Measurements from ENCODE around the gene IKBKE. TPM values are rescaled to one million over a fixed set of nuclear protein-coding genes. Genes with fewer than 3 reads are reported as not detected.

Gene IKBKE
- total RNA-seq, 4 donors from 2014 or later: 4.7 to 10.5 (median 9.4) TPM

DNA sequence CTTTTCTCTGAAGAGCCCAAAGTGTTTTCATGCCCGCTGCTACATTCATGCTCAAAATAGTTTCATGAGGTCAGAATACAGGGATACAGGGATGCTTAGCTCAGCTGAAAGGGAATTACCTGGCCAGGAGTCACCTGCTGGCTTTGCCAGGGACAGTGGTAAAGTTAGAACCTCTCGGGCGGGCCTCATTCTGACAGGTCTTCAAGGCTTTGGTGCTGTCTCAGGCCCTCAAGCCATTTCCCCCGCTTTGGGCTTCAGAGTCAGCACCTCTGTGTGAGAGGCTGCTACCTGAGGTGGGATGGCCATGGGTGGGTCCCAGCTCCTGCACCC lies 42.5 kb downstream of the IKBKE start:
- peak overlapping the region in 2 of 3 donors; percentile 21 to 54 for H3K27ac ChIP-seq
- DNase-seq: no peak
- TF ChIP-seq, protein P1, sequence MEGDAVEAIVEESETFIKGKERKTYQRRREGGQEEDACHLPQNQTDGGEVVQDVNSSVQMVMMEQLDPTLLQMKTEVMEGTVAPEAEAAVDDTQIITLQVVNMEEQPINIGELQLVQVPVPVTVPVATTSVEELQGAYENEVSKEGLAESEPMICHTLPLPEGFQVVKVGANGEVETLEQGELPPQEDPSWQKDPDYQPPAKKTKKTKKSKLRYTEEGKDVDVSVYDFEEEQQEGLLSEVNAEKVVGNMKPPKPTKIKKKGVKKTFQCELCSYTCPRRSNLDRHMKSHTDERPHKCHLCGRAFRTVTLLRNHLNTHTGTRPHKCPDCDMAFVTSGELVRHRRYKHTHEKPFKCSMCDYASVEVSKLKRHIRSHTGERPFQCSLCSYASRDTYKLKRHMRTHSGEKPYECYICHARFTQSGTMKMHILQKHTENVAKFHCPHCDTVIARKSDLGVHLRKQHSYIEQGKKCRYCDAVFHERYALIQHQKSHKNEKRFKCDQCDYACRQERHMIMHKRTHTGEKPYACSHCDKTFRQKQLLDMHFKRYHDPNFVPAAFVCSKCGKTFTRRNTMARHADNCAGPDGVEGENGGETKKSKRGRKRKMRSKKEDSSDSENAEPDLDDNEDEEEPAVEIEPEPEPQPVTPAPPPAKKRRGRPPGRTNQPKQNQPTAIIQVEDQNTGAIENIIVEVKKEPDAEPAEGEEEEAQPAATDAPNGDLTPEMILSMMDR (IDR thresholded peaks at IDR 0.05): no peak
- no peak for TF ChIP-seq POLR2A (IDR thresholded peaks at IDR 0.05)
- H3K4me3 ChIP-seq (replicated peaks in 1 of 3): no peak overlapping the region
- no peaks in the 10 kb centered on the region for H3K36me3 ChIP-seq
- intact Hi-C loops (cut with DNase I): no loop called here
- H3K4me1 ChIP-seq: peaks cover 11 to 47% of the 10 kb centered on the region in 2 donors
- 93 to 94% methylated on average over 3 to 4 of the region's 4 CpGs for WGBS, 2 donors
- no peaks in the 10 kb centered on the region for H3K27me3 ChIP-seq
- H3K9me3 ChIP-seq: no peaks in the 10 kb centered on the region

GRCh38 chr1:206513312-206514111 lies 43.2 kb downstream of the IKBKE start:
- Histone ChIP-seq H3K36me3 (no peaks in the 10 kb centered on the region), H3K27me3 (no peaks in the 10 kb centered on the region), H3K27ac (peak overlapping the region in 2 of 3 donors; percentile 21 to 54), H3K4me3 (replicated peaks in 1 of 3) (no peak overlapping the region), H3K4me1 (peaks cover 4 to 40% of the 10 kb centered on the region in 2 donors), H3K9me3 (no peaks in the 10 kb centered on the region)
- TF ChIP-seq, protein P1 (IDR thresholded peaks at IDR 0.05): no peak
- no peak for TF ChIP-seq POLR2A (IDR thresholded peaks at IDR 0.05)
- intact Hi-C loops (cut with DNase I): no loop called here
- whole genome bisulfite sequencing, 2 donors: 41 to 71% methylated on average over 11 of the region's 11 CpGs
- DNase-seq: peak in 1 of 2 donors; percentile 46

DNA sequence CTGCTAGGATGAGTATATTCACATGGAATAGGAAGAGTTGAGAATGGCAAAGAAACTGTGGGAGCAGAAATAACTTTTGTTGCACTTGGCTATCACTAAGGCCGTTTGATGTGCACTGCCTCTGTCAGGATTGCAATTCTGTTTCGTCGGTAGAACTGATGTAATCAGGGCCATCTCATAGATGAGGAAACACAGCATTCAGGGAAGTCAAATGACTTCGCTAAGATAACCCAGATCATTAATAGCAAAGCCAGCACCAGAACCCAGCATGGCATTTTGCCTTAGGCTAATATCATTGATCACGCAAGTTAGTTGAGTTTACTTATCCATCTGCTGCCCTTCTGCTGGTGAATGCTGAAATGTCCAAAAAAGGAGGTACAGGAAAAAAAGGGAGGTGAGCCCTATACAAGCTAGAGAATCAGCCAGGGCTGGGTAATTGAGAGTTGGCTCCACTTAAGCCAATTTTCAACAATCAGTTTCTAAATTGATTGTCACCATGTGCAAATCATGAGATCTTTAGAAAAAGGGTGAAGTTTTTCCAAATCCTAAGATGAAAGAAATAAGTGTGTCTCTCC lies 44.6 kb downstream of the IKBKE start:
- no peak for DNase-seq
- no peak overlapping the region for H3K4me3 ChIP-seq (replicated peaks in 1 of 3)
- H3K36me3 ChIP-seq: no peaks in the 10 kb centered on the region
- H3K27ac ChIP-seq: no peak overlapping the region
- no peaks in the 10 kb centered on the region for H3K9me3 ChIP-seq
- no peaks in the 10 kb centered on the region for H3K27me3 ChIP-seq
- 75 to 89% methylated on average over 5 of the region's 5 CpGs for WGBS, 2 donors
- H3K4me1 ChIP-seq: peaks cover 0 to 32% of the 10 kb centered on the region in 2 donors
- intact Hi-C loops (cut with DNase I): no loop called here
- no peak for TF ChIP-seq POLR2A (IDR thresholded peaks at IDR 0.05)

GRCh38 chr1:206516728-206516990 lies 46.4 kb downstream of the IKBKE start:
- no peak for TF ChIP-seq POLR2A (IDR thresholded peaks at IDR 0.05)
- TF ChIP-seq, protein P1 (IDR thresholded peaks at IDR 0.05): no peak
- H3K4me1 ChIP-seq: peaks cover 0 to 27% of the 10 kb centered on the region in 2 donors
- no peaks in the 10 kb centered on the region for H3K36me3 ChIP-seq
- no peaks in the 10 kb centered on the region for H3K9me3 ChIP-seq
- intact Hi-C loops (cut with DNase I): no loop called here
- no peak overlapping the region for H3K4me3 ChIP-seq (replicated peaks in 1 of 3)
- DNase-seq: no peak
- H3K27me3 ChIP-seq: no peaks in the 10 kb centered on the region
- H3K27ac ChIP-seq: no peak overlapping the region
- WGBS, 2 donors: 71 to 72% methylated on average over 5 of the region's 5 CpGs

- intact Hi-C loops (cut with DNase I): no loop called here
- no peak overlapping the region for H3K27ac ChIP-seq
These were observed 47.5 kb downstream of the IKBKE start for GRCh38 chr1:206517784-206518183.

More at GRCh38 chr1:206517784-206518183, 47.5 kb downstream of the IKBKE start:
- Histone ChIP-seq H3K4me1 (peaks cover 0 to 18% of the 10 kb centered on the region in 2 donors), H3K9me3 (no peaks in the 10 kb centered on the region), H3K4me3 (replicated peaks in 1 of 3) (no peak overlapping the region), H3K36me3 (no peaks in the 10 kb centered on the region), H3K27me3 (no peaks in the 10 kb centered on the region)
- TF ChIP-seq, protein P1 (IDR thresholded peaks at IDR 0.05): no peak
- TF ChIP-seq POLR2A (IDR thresholded peaks at IDR 0.05): no peak
- DNase-seq: no peak
- 92 to 94% methylated on average over 8 of the region's 8 CpGs for WGBS, 2 donors

Data from thyroid gland (tissue), 4 donors.